ENCODE results near the gene NUDT19.
"Not testable (repeated sequence)": the region's sequence is repeated elsewhere in the genome, so short reads cannot be mapped to it uniquely, and the experiment has no call there.

Gene NUDT19

GRCh38 chr19:32686847-32687475 is 4.7 kb upstream of the NUDT19 start:
- Histone ChIP-seq H3K27ac (no peak overlapping the region), H3K4me3 (no peak overlapping the region)
- no peak for DNase-seq (ENCODE audit: low spot score)
- TF ChIP-seq CTCF (IDR thresholded peaks at IDR 0.05) = no peak

GRCh38 chr19:32687681-32688080 is 3.9 kb upstream of the NUDT19 start:
- H3K4me3 ChIP-seq = no peak overlapping the region
- no peak overlapping the region for H3K27ac ChIP-seq
- no peak for TF ChIP-seq CTCF (IDR thresholded peaks at IDR 0.05)
- no peak for DNase-seq (ENCODE audit: low spot score)

- TF ChIP-seq CTCF (IDR thresholded peaks at IDR 0.05) = no peak
- Histone ChIP-seq H3K27ac (no peak overlapping the region), H3K4me3 (no peak overlapping the region)
- no peak for DNase-seq (ENCODE audit: low spot score)
Measured at GRCh38 chr19:32688311-32688710, 3.3 kb upstream of the NUDT19 start.

- Histone ChIP-seq H3K27ac (peak overlapping the region; percentile 61 to 88), H3K4me3 (peak overlapping the region; percentile 81)
- DNase-seq (ENCODE audit: low spot score) = peak; percentile 79
- TF ChIP-seq CTCF (IDR thresholded peaks at IDR 0.05) = no peak
Measured at GRCh38 chr19:32691952-32692726, 518 bp downstream of the NUDT19 start.

GRCh38 chr19:32692727-32693061 is 1.1 kb downstream of the NUDT19 start:
- no peak for DNase-seq (ENCODE audit: low spot score)
- no peak for TF ChIP-seq CTCF (IDR thresholded peaks at IDR 0.05)
- Histone ChIP-seq H3K27ac (peak overlapping the region; percentile 61 to 88), H3K4me3 (peak overlapping the region; percentile 81)

- peak overlapping the region; percentile 81 for H3K4me3 ChIP-seq
- not testable (repeated sequence) for H3K27ac ChIP-seq; DNase-seq (ENCODE audit: low spot score)
Measured at GRCh38 chr19:32693151-32694108, 1.8 kb downstream of the NUDT19 start.

- not testable (repeated sequence) for H3K27ac ChIP-seq; DNase-seq (ENCODE audit: low spot score)
- peak overlapping the region; percentile 81 for H3K4me3 ChIP-seq
Measured at GRCh38 chr19:32694316-32694715, 2.7 kb downstream of the NUDT19 start.

GRCh38 chr19:32694851-32695250 is 3.2 kb downstream of the NUDT19 start:
- not testable (repeated sequence) for DNase-seq (ENCODE audit: low spot score); H3K27ac ChIP-seq
- H3K4me3 ChIP-seq = peak overlapping the region; percentile 81

GRCh38 chr19:32695506-32695905 is 3.9 kb downstream of the NUDT19 start:
- not testable (repeated sequence) for H3K27ac ChIP-seq; DNase-seq (ENCODE audit: low spot score); H3K4me3 ChIP-seq

GRCh38 chr19:32696771-32697170 is 5.2 kb downstream of the NUDT19 start:
- H3K27ac ChIP-seq; H3K4me3 ChIP-seq; DNase-seq (ENCODE audit: low spot score): not testable (repeated sequence)

GRCh38 chr19:32700129-32700528 is 8.5 kb downstream of the NUDT19 start:
- DNase-seq (ENCODE audit: low spot score); H3K27ac ChIP-seq; H3K4me3 ChIP-seq: not testable (repeated sequence)
